ENCODE measurements around the gene RELN. TPM values are rescaled to one million over a fixed set of nuclear protein-coding genes. Genes with fewer than 3 reads are reported as not detected.

RELN gene
- total RNA-seq, 2 experiments from 2014 or later, result not detected

DNA sequence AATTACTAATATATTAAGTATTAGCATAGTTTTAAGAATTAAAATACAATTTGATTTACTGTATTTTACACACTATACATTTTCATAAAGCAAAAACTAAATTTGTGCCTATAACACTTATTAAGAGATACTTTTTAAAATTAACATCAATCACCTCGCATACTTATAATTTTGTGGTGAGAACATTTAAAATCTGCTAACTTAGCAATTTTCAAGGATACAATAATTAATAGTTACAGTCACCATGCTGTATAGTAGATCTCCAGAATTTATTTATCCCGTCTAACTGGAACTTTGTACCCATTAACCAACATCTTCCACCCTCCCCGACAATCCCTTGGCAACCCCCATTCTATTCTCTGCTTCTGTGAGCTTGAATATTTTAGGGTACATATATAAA is 47.5 kb downstream of the RELN start:
- Mint-ChIP-seq H3K4me1 (ENCODE audit: low read depth) (no peaks in the 10 kb centered on the region), H3K4me3 (no peak overlapping the region), H3K9me3 (no peaks in the 10 kb centered on the region), H3K27me3 (peaks cover 14% of the 10 kb centered on the region), H3K36me3 (ENCODE audit: low read depth) (no peaks in the 10 kb centered on the region), H3K27ac (no peak overlapping the region)
- DNase-seq (no peak), ATAC-seq (ENCODE audit: poor library complexity) (no peak)
- Histone ChIP-seq H3K4me3 (ENCODE audit: low read length) (no peak overlapping the region), H3K9me3 (ENCODE audit: control insufficient read depth in 1 of 2, insufficient read depth in 1 of 2, low read length in 2 of 2) (no peaks in the 10 kb centered on the region), H3K27me3 (ENCODE audit: control insufficient read depth in 1 of 2, insufficient read depth in 2 of 2, low read length in 2 of 2) (no peaks in the 10 kb centered on the region), H3K27ac (ENCODE audit: low read depth in 1 of 2, low read length in 2 of 2) (no peak overlapping the region), H3K36me3 (ENCODE audit: insufficient read depth, low read length) (no peaks in the 10 kb centered on the region), H3K4me1 (ENCODE audit: insufficient read depth, low read length) (no peaks in the 10 kb centered on the region)
- TF ChIP-seq, protein P1, sequence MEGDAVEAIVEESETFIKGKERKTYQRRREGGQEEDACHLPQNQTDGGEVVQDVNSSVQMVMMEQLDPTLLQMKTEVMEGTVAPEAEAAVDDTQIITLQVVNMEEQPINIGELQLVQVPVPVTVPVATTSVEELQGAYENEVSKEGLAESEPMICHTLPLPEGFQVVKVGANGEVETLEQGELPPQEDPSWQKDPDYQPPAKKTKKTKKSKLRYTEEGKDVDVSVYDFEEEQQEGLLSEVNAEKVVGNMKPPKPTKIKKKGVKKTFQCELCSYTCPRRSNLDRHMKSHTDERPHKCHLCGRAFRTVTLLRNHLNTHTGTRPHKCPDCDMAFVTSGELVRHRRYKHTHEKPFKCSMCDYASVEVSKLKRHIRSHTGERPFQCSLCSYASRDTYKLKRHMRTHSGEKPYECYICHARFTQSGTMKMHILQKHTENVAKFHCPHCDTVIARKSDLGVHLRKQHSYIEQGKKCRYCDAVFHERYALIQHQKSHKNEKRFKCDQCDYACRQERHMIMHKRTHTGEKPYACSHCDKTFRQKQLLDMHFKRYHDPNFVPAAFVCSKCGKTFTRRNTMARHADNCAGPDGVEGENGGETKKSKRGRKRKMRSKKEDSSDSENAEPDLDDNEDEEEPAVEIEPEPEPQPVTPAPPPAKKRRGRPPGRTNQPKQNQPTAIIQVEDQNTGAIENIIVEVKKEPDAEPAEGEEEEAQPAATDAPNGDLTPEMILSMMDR (IDR thresholded peaks at IDR 0.05), result no peak
- ChIA-PET CTCF (no interaction called here), POLR2A (no interaction called here)
- intact Hi-C loops (cut with DNase I, micrococcal nuclease), result no loop called here

DNA sequence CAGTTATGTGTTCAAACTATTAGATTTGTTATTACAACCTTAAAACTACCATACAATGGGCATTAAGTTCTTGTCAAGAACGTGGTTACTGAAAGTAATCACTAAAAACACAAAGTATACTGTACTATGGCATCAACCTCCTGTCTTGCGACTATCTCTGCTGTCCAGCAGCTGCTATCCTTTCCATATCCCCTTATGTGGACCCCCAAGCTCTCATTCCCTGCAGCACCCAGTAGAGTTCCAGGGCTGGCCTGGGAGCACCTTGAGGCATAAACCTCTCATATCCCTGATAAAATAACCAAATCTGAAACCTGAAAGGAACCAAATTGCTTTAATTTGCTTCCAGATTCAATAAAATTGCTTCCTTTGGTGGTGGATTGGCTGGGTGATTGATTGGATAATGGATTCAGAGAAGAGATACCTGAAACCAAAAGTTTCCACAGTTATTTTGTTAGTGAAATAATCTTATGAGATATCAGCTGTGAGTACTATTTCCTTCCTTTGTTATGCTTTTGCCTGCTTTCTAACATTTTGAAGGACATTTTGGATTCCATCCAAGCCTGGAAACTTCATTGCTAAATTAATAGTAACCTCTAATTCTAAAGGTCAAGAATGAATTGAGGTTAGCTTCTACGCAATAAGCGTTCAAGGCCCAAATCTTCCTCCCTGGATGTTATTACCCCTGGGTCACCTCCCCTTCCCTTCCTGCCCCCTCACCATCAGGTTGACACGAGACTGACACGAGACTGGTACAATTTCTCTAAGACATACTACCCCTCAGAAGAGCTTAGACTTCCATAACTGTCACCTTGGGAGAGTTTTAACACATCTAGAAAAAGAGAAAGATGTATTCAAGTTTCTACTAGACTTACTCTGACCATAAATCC is 48.8 kb downstream of the RELN start:
- ATAC-seq (ENCODE audit: poor library complexity), result no peak
- TF ChIP-seq, protein P1 (IDR thresholded peaks at IDR 0.05), result no peak
- DNase-seq, result no peak
- Mint-ChIP-seq H3K27ac (no peak overlapping the region), H3K4me3 (no peak overlapping the region), H3K27me3 (peaks cover 14% of the 10 kb centered on the region), H3K4me1 (ENCODE audit: low read depth) (no peaks in the 10 kb centered on the region), H3K36me3 (ENCODE audit: low read depth) (no peaks in the 10 kb centered on the region), H3K9me3 (no peaks in the 10 kb centered on the region)
- H3K9me3 ChIP-seq (ENCODE audit: control insufficient read depth in 1 of 2, insufficient read depth in 1 of 2, low read length in 2 of 2), result no peaks in the 10 kb centered on the region
- H3K4me3 ChIP-seq (ENCODE audit: low read length), result no peak overlapping the region
- no peaks in the 10 kb centered on the region for H3K36me3 ChIP-seq (ENCODE audit: insufficient read depth, low read length)
- POLR2A ChIA-PET, result interaction anchor here (0.7 kb wide), 1 partner anchor 19 kb away, joined by 3 read pairs; no protein-coding TSS in a partner anchor
- no peaks in the 10 kb centered on the region for H3K4me1 ChIP-seq (ENCODE audit: insufficient read depth, low read length)
- intact Hi-C loops (cut with DNase I, micrococcal nuclease), result no loop called here
- H3K27me3 ChIP-seq (ENCODE audit: control insufficient read depth in 1 of 2, insufficient read depth in 2 of 2, low read length in 2 of 2), result no peaks in the 10 kb centered on the region
- CTCF ChIA-PET, result no interaction called here
- H3K27ac ChIP-seq (ENCODE audit: low read depth in 1 of 2, low read length in 2 of 2), result no peak overlapping the region

DNA sequence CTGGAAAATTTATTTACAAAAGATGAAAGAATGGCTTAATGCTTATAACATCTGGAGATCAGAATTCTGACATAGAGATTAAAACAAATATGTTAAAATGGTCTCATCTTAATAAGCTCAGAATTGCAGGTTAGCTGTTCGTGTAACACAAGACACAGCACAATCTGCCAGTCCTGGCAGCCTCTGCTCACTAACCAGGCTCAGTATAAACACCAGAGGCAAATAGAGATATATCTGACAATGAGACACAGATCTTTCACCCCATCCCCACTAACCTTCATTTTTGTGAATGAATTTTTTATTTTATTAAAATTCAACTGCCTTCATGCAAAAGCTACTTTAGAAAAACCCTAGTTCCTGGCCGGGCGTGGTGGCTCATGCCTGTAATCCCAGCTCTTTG is 51.8 kb downstream of the RELN start:
- intact Hi-C loops (cut with DNase I, micrococcal nuclease), result no loop called here
- no peak for DNase-seq
- no peaks in the 10 kb centered on the region for H3K36me3 ChIP-seq (ENCODE audit: insufficient read depth, low read length)
- CTCF ChIA-PET, result no interaction called here
- H3K4me1 Mint-ChIP-seq (ENCODE audit: low read depth), result no peaks in the 10 kb centered on the region
- no peak overlapping the region for H3K27ac Mint-ChIP-seq
- H3K9me3 Mint-ChIP-seq, result no peaks in the 10 kb centered on the region
- no peak overlapping the region for H3K27ac ChIP-seq (ENCODE audit: low read depth in 1 of 2, low read length in 2 of 2)
- H3K27me3 Mint-ChIP-seq, result peaks cover 20% of the 10 kb centered on the region
- no peak overlapping the region for H3K4me3 ChIP-seq (ENCODE audit: low read length)
- no peaks in the 10 kb centered on the region for H3K36me3 Mint-ChIP-seq (ENCODE audit: low read depth)
- H3K4me1 ChIP-seq (ENCODE audit: insufficient read depth, low read length), result no peaks in the 10 kb centered on the region
- no peak for ATAC-seq (ENCODE audit: poor library complexity)
- H3K4me3 Mint-ChIP-seq, result no peak overlapping the region
- H3K27me3 ChIP-seq (ENCODE audit: control insufficient read depth in 1 of 2, insufficient read depth in 2 of 2, low read length in 2 of 2), result no peaks in the 10 kb centered on the region
- no peaks in the 10 kb centered on the region for H3K9me3 ChIP-seq (ENCODE audit: control insufficient read depth in 1 of 2, insufficient read depth in 1 of 2, low read length in 2 of 2)
- POLR2A ChIA-PET, result no interaction called here
- TF ChIP-seq, protein P1 (IDR thresholded peaks at IDR 0.05), result no peak

All from CD4-positive, alpha-beta T cell (primary cell).